Uterus (tissue), 2 donors: ENCODE results near the gene LMAN2L.

ENCODE experiments used
- POLR2A ChIP-seq, 2 donors: fragments of 450-650 bp; IDR thresholded peaks; one replicate each; pipeline ENCODE4 v1.6.1; 2016; ENCODE audit warnings: antibody characterized with exemption in 2 of 2, mild to moderate bottlenecking in 1 of 2, moderate library complexity in 1 of 2
- TF ChIP-seq, protein P1 (sequence below), 4 experiments: fragments of 200-600 bp in 2 of 4; fragments of 450-650 bp in 2 of 4; sonication (generic) in 2 of 4; IDR thresholded peaks; one replicate each; pipeline ENCODE4 v1.5.1; 2016 to 2019; ENCODE audit warnings: antibody characterized with exemption in 4 of 4, mild to moderate bottlenecking in 2 of 4, moderate library complexity in 1 of 4

DNA sequence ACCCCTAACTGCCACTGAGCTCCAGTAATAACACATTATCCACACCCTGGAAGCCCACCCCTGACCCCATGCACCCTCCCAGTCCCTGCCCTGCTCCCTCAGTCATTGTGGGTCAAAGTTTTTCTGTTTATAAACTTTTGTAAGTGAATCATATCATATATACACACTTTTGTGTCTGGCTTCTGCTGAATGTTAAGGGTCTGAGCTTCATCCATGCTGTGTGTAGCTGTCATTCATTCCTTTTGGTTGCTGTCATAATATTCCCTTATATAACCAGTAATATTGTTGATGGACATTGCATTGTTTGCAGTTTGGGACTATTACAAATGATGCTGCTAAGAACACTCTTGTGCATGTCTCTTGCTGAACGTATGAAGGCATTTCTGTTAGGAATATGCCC is 35.3 kb upstream of the LMAN2L start:
- TF ChIP-seq, protein P1, sequence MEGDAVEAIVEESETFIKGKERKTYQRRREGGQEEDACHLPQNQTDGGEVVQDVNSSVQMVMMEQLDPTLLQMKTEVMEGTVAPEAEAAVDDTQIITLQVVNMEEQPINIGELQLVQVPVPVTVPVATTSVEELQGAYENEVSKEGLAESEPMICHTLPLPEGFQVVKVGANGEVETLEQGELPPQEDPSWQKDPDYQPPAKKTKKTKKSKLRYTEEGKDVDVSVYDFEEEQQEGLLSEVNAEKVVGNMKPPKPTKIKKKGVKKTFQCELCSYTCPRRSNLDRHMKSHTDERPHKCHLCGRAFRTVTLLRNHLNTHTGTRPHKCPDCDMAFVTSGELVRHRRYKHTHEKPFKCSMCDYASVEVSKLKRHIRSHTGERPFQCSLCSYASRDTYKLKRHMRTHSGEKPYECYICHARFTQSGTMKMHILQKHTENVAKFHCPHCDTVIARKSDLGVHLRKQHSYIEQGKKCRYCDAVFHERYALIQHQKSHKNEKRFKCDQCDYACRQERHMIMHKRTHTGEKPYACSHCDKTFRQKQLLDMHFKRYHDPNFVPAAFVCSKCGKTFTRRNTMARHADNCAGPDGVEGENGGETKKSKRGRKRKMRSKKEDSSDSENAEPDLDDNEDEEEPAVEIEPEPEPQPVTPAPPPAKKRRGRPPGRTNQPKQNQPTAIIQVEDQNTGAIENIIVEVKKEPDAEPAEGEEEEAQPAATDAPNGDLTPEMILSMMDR (IDR thresholded peaks at IDR 0.05), result no peak
- no peak for TF ChIP-seq POLR2A (IDR thresholded peaks at IDR 0.05)
